Measurements from ENCODE around the gene ZNF521.

DNA sequence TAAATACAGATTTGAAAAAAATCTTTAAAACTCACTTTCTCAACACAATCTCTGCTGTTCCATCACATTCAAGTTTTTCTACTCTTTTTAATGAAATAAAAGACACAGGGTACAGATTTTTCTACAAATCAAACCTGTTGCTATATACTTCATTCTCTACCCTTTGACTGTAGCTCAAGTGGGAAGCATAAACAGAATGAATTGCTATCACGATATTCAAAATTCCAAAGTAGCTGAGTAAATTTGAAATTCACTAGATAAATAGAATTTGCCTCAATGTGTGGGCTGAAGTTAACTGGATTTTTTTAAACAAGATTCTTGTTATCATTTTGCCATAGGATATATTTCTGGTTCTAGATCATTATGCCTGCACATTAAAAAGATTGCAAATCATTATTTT lies 185.9 kb downstream of the ZNF521 start:
- TF ChIP-seq CTCF (IDR thresholded peaks at IDR 0.05) (no peak), EP300 (IDR thresholded peaks at IDR 0.05) (no peak), POLR2AphosphoS5 (IDR thresholded peaks at IDR 0.05) (no peak), POLR2A (IDR thresholded peaks at IDR 0.05) (no peak)
